ENCODE results near the gene SLAMF1.

The SLAMF1 gene

DNA sequence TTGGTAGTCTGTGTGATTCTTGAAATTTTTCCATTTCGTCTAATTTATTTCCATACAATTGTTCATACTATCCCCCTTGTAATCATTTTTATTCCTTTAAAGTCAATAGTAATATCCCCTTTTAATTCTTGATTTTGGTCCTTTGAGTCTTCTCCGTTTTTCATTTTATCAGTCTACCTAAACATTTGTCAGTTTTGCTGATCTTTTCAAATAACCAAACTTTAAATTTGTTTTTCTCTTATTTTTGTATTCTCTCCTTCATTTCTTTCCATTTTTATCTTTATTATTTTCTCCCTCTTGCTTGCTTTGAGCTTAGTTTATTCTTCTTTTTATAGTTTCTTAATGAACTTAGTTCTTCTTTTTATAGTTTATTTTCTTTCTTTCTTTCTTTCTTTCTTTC is 21.1 kb upstream of the SLAMF1 start:
- H3K27ac ChIP-seq: no peak overlapping the region
- H2AFZ ChIP-seq (ENCODE audit: low read depth): no peak overlapping the region
- TF ChIP-seq, protein P1, sequence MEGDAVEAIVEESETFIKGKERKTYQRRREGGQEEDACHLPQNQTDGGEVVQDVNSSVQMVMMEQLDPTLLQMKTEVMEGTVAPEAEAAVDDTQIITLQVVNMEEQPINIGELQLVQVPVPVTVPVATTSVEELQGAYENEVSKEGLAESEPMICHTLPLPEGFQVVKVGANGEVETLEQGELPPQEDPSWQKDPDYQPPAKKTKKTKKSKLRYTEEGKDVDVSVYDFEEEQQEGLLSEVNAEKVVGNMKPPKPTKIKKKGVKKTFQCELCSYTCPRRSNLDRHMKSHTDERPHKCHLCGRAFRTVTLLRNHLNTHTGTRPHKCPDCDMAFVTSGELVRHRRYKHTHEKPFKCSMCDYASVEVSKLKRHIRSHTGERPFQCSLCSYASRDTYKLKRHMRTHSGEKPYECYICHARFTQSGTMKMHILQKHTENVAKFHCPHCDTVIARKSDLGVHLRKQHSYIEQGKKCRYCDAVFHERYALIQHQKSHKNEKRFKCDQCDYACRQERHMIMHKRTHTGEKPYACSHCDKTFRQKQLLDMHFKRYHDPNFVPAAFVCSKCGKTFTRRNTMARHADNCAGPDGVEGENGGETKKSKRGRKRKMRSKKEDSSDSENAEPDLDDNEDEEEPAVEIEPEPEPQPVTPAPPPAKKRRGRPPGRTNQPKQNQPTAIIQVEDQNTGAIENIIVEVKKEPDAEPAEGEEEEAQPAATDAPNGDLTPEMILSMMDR (conservative IDR thresholded peaks at IDR 0.05; ENCODE audit: low read depth, low read length): no peak
- H4K20me1 ChIP-seq (ENCODE audit: insufficient read depth): no peaks in the 10 kb centered on the region
- no peak overlapping the region for H3K4me3 ChIP-seq (IDR thresholded peaks at IDR 0.05; ENCODE audit: insufficient read depth, low read depth, low read length)
- H3K27me3 ChIP-seq (ENCODE audit: insufficient read depth, low read depth): no peaks in the 10 kb centered on the region
- H3K79me2 ChIP-seq (ENCODE audit: insufficient read depth, low read depth): no peaks in the 10 kb centered on the region
- H3K4me2 ChIP-seq: no peak overlapping the region
- H3K4me1 ChIP-seq (ENCODE audit: low read depth, poor library complexity, severe bottlenecking): peaks cover 21% of the 10 kb centered on the region
- H3K36me3 ChIP-seq (ENCODE audit: insufficient read depth): no peaks in the 10 kb centered on the region
- no peak overlapping the region for H3K9ac ChIP-seq

DNA sequence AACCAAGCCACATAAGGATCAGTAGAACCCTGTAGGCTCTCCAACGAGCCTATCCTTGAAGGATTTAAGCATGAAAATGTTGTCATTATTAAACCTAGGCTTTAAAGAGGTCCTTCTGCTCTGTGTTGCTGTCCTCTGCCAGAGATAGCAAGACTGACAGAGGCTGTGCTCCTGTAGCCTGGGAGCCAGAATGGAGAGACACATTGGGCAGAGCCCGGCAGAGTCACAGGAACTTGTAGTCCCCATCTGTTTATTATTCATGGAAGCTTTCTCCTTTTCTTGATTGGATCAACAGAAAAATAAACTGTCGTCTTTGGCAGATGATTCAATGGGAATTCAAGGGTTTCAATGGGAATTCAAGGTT is 19.2 kb upstream of the SLAMF1 start:
- Histone ChIP-seq H2AFZ (ENCODE audit: low read depth) (no peak overlapping the region), H3K4me1 (ENCODE audit: low read depth, poor library complexity, severe bottlenecking) (peaks cover 5% of the 10 kb centered on the region), H3K27ac (no peak overlapping the region), H3K4me2 (no peak overlapping the region), H3K36me3 (ENCODE audit: insufficient read depth) (no peaks in the 10 kb centered on the region), H4K20me1 (ENCODE audit: insufficient read depth) (no peaks in the 10 kb centered on the region), H3K9ac (no peak overlapping the region), H3K79me2 (ENCODE audit: insufficient read depth, low read depth) (no peaks in the 10 kb centered on the region), H3K27me3 (ENCODE audit: insufficient read depth, low read depth) (no peaks in the 10 kb centered on the region), H3K4me3 (IDR thresholded peaks at IDR 0.05; ENCODE audit: insufficient read depth, low read depth, low read length) (no peak overlapping the region)
- TF ChIP-seq, protein P1 (conservative IDR thresholded peaks at IDR 0.05; ENCODE audit: low read depth, low read length): no peak

DNA sequence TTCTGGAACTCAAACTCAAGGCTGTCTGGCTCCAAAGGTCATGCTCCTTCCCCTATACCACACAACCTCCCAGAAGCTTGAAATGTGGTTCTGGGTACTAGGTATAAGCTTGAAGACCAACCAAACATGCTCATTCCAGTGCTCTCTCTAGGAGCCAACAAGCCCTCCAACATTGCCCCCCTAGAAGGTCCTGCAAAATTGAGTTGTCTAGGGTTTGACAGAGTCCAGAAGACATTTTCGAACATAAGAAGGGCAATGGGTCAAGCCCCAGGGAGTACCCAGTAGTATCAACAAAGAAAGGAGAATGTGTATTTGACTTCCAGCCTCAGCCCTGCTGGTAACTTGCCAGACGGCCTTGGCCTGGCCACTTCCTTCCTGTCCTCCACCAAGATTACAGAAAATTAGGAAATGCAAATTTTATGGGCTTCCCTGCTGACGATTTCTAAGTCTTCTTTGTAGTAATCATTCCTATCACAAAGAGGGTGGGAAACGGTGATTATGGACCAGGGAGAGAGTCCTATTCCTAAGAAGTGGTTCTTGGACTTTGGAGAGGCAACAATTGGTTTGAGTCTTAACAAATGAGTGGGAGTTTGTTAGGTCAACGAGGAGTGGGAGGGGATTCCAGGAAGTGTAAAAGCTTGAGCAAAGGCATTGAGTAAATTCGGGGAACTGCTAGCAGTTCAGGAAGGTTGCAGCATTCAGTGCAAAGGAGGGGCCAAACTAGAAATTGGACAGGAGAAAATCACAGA is 18.7 kb upstream of the SLAMF1 start:
- Histone ChIP-seq H3K36me3 (ENCODE audit: insufficient read depth) (no peaks in the 10 kb centered on the region), H2AFZ (ENCODE audit: low read depth) (no peak overlapping the region), H3K4me1 (ENCODE audit: low read depth, poor library complexity, severe bottlenecking) (peaks cover 5% of the 10 kb centered on the region), H3K27me3 (ENCODE audit: insufficient read depth, low read depth) (no peaks in the 10 kb centered on the region), H3K4me2 (no peak overlapping the region), H4K20me1 (ENCODE audit: insufficient read depth) (no peaks in the 10 kb centered on the region), H3K79me2 (ENCODE audit: insufficient read depth, low read depth) (no peaks in the 10 kb centered on the region), H3K27ac (no peak overlapping the region), H3K9ac (no peak overlapping the region), H3K4me3 (IDR thresholded peaks at IDR 0.05; ENCODE audit: insufficient read depth, low read depth, low read length) (no peak overlapping the region)
- TF ChIP-seq, protein P1 (conservative IDR thresholded peaks at IDR 0.05; ENCODE audit: low read depth, low read length): no peak

DNA sequence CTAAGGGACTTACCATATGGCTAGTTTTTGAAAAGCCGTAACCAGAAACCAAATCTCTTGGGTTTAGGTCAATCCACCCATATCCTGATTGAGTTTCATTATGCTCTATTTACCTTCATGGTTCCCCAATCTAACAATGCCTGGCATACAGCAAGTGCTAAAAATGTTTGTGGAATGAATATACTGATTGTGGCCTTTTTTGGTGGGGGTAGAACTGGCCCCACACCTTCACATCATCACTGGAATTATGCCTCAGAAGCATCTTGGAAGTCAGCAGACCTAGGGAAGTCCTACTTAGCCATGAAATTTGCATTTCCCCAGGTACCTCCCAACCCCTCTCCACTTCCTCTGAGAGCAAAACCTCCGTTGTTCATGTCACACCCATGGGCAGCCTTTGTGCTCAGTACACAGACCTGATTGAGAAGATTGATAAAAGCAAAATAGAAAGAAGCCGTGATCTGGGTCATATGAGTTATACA is 17.8 kb upstream of the SLAMF1 start:
- Histone ChIP-seq H3K79me2 (ENCODE audit: insufficient read depth, low read depth) (no peaks in the 10 kb centered on the region), H3K36me3 (ENCODE audit: insufficient read depth) (no peaks in the 10 kb centered on the region), H3K4me2 (no peak overlapping the region), H3K27ac (no peak overlapping the region), H3K9ac (no peak overlapping the region), H4K20me1 (ENCODE audit: insufficient read depth) (no peaks in the 10 kb centered on the region), H3K4me1 (ENCODE audit: low read depth, poor library complexity, severe bottlenecking) (peaks cover 5% of the 10 kb centered on the region), H2AFZ (ENCODE audit: low read depth) (no peak overlapping the region), H3K4me3 (IDR thresholded peaks at IDR 0.05; ENCODE audit: insufficient read depth, low read depth, low read length) (no peak overlapping the region), H3K27me3 (ENCODE audit: insufficient read depth, low read depth) (no peaks in the 10 kb centered on the region)
- TF ChIP-seq, protein P1 (conservative IDR thresholded peaks at IDR 0.05; ENCODE audit: low read depth, low read length): no peak

Measured in KMS-11 (cell line).